Transverse colon (tissue), 4 donors: ENCODE data around the gene TYMP.

Experiments
- CTCF ChIP-seq, 5 experiments: fragments of 200-600 bp in 3 of 5; fragments of 450-650 bp in 2 of 5; sonication (generic) in 3 of 5; IDR thresholded peaks; 1 replicate in 2 of 5; 2 replicates in 3 of 5; pipeline ENCODE4 v1.5.1; 2016 to 2017; ENCODE audit warnings: antibody characterized with exemption in 5 of 5, inconsistent platforms in 3 of 5, mild to moderate bottlenecking in 2 of 5, moderate library complexity in 1 of 5
- EP300 ChIP-seq: sonication (generic); formaldehyde crosslinking; IDR thresholded peaks from one replicate; pipeline ENCODE4 v1.6.1; 2017; ENCODE audit warnings: antibody characterized with exemption, low read depth
- POLR2A ChIP-seq: fragments of 450-650 bp; IDR thresholded peaks from one replicate; pipeline ENCODE4 v1.6.1; 2016; ENCODE audit warnings: antibody characterized with exemption, mild to moderate bottlenecking, moderate library complexity
- POLR2AphosphoS5 ChIP-seq, 3 donors: sonication (generic); formaldehyde crosslinking; IDR thresholded peaks; one replicate each; pipeline ENCODE4 v1.6.1; 2016; ENCODE audit warnings: antibody characterized with exemption in 3 of 3

DNA sequence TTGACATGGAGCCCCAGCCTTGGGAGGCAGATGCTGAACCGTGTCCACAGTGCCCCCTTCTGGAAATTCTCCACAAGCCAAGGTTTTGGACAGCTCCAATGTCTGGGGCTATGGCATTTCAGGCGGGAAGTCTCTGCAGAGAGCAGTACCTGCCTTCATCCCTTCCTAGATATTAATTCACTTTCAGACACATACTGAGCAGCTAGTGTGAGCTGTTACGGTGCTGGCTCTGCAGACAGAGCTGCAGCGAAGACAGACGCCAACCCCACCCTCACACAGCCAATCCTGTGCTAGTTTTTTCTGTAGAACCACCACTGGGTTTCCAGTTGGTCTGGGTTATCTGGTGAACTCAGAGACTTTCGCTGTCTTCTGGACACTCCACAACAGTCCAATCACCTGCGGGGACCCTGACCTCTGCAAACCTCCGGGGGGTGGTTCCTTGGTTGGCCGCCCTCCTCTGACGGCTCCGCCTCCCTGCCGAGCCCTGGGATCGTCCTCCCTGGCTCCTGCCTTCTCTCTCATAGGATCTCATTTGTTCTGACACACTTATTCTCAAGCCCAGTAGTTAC, 31.4 kb downstream of the TYMP start:
- TF ChIP-seq CTCF (IDR thresholded peaks at IDR 0.05) (peak; percentile 56 to 72 (median 58)), POLR2A (no peak), EP300 (no peak), POLR2AphosphoS5 (IDR thresholded peaks at IDR 0.05) (no peak)
